Body of pancreas (tissue), 4 donors: ENCODE measurements around the gene TNRC6C.

Experiments used
- CTCF ChIP-seq, 7 experiments: fragments of 450-650 bp in 4 of 7; fragments of 200-600 bp in 3 of 7; sonication (generic) in 3 of 7; IDR thresholded peaks; one replicate each; pipeline ENCODE4 v1.5.1; 2016 to 2019; ENCODE audit warnings: antibody characterized with exemption in 7 of 7
- POLR2A ChIP-seq, 3 donors: fragments of 450-650 bp; IDR thresholded peaks; one replicate each; pipeline ENCODE4 v1.6.1; 2016; ENCODE audit warnings: antibody characterized with exemption in 3 of 3, mild to moderate bottlenecking in 2 of 3

GRCh38 chr17:78019976-78020716 is 61.6 kb downstream of the TNRC6C start:
- TF ChIP-seq CTCF (IDR thresholded peaks at IDR 0.05) (no peak), POLR2A (IDR thresholded peaks at IDR 0.05) (no peak)
